Stimulated activated CD4-positive, alpha-beta T cell treated with anti-CD3 and anti-CD28 coated beads, Interleukin-12 subunit alpha, Interleukin-12 subunit beta, amount 100 ng/mL, for 48 hours (primary cell): Measurements from ENCODE around the gene TARS3.

Experiments used
- DNase-seq, 3 donors: peaks; one replicate each; pipeline ENCODE4 v3.0.0-alpha.2; 2020; ENCODE audit warnings: low read depth in 2 of 3, low spot score in 1 of 3

The TARS3 gene

GRCh38 chr15:101702077-101702476 is 22.2 kb downstream of the TARS3 start:
- DNase-seq: no peak

DNA sequence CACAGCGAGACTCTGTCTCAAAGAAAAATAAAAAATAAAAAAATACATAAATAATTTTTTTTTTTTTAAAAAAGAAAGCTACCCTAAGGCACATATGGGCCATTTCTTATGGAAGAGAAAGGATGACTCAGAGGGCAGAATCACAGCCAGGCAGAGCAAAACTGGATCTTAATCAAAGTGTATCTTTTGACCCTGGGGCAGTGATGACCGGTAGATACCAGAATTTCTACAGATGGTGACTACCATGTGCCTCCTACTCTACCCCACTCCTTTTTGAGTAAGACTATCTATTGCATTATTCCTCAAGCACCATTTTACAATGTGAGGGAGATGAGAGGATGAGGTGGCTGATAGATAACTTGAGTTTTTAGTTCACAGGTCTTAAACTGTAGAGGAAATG is 26.0 kb downstream of the TARS3 start:
- no peak for DNase-seq

DNA sequence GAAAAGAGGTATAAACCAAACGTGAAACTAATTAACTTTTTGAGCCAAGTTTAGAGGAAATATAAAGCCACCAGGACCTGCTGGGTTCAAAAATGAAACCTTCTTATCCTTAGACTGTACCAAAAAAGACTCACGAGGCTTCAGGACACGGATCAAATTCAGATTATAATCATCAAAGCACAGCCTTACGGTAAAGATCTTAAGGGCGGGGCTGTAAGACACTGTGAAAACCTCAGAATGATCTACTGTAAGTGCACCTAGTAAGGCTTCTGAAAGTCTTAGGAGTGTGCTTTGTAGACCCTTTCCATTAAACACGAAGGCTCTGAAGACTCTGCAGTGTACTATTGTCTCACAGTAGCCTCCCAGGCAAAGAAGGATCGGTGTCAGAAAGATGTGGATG is 26.8 kb downstream of the TARS3 start:
- no peak for DNase-seq

DNA sequence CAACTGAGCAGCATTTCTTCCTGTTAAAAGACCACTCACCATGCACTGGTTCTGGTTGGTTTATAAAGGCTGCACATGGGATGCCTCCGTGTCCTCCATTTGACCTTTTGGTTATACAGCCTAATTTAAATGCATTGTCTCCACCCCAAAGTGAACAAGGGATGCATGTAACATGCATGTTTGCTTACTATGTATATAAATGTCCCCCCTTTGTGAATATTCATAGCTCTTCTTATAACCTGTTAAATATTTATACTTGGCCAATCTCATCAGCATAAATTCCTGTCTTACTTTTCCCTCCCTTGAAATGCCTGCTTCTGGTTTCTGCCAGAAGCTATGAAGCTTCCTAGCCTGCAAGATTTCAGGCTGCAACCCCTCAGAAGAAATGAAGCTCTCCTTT is 27.4 kb downstream of the TARS3 start:
- DNase-seq: no peak

DNA sequence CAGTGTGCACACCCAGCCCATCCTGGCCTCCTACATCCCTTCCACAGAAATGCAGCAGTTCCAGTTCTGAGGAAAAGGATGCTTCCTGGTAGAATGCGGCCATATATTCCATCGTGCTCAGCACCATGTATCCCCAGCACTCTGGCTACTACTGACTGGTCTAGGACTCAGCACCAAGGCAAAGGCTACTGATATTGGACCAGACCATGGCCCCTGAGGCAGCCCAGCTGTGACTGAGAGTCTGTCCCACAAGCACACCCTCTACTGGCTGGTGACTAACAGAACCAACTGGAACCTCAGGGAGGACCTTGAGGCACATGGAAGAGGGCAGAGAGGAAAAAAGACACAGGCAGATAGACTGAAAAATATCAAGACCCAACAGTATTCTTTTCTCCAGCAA is 30.0 kb downstream of the TARS3 start:
- DNase-seq: no peak

DNA sequence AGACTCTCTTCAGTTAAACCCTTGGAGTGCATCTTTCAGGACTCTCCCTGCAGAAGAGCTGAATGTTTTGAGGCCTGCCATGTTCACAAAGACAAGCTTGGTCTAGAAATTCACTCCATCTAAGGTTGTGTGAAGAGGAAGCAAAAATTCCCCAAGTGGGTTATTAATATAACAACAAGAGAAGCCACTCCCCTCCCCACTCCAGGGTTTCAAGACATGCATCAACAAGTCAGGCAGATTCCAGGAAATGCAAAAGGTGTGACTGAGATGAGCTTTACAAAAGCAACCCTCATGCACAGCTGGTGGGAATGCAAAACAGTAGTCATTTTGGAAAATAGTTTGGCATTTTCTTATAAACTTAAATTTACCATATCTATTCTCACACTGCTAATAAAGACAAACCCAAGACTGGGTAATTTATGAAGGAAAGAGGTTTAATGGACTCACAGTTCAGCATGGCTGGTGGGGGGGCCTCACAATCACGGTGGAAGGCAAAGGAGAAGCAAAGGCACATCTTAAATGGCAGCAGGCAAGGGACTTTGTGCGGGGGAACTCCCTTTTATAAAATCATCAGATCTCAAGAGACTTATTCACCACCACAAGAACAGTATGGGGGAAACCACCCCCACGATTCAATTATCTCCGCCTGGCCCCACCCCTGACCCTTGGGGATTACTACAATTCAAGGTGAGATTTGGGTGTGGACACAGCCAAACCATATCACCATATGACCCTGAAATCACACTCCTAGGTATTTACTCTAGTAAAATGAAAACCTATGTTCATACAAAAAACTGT is 31.3 kb downstream of the TARS3 start:
- DNase-seq: no peak

DNA sequence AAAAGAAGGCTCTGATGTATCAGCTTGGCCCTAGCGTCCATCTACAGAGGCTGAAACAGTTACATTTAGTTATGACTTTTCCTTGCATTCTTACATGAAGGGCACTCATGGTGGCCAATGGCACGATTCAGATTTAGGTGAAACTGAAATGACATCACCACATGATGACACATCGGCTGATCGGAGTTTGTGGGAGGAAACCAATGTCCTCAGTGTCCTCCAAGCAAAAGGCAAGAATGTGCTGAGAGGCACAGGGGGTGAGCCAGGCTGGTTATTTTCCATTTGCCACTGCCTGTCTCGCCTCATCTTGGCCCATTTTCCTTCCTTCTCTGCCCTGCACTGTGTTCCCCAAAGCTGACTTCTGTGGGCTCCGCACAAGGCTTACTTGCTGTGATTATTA is 34.4 kb downstream of the TARS3 start:
- no peak for DNase-seq

DNA sequence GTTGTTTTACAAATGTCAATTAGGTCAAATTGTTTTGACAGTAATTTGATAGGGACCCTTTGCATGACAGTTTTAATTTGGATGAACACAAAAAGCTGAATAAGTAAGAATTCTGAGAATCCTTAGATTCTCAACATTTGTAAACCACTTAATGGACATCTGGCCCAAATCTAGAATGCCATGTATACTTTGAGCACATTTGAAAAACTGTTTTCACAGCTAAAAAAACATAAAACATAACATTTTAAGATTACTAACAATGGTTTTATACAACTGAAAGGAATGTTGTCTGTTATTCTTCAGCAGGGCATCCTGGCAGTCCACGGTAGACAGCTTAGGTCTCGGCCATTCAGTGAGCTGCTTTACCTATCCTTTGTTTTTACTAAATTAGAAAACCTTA is 37.6 kb downstream of the TARS3 start:
- DNase-seq: no peak

- DNase-seq: no peak
Observed at GRCh38 chr15:101684877-101685276, 39.4 kb downstream of the TARS3 start.

DNA sequence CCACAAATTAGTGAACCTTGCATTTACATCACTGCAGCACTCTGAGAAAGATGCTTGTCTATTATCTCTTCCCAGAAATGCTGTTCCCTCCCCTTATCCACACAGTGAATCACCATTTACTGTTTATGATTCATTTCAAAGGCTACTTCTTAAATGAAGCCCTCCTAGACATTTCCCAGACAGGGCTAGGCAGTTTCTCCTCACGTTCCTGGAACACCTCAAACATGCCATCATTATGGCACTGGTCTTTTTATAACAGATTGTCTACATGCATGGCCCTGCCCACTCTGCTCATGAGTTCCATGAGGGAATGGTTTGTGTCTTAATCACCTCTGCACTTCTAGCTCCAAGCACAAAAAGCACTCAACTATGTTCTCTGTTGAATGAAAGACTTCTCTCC is 39.9 kb downstream of the TARS3 start:
- DNase-seq: no peak

GRCh38 chr15:101679806-101680205 is 44.5 kb downstream of the TARS3 start:
- DNase-seq: no peak

DNA sequence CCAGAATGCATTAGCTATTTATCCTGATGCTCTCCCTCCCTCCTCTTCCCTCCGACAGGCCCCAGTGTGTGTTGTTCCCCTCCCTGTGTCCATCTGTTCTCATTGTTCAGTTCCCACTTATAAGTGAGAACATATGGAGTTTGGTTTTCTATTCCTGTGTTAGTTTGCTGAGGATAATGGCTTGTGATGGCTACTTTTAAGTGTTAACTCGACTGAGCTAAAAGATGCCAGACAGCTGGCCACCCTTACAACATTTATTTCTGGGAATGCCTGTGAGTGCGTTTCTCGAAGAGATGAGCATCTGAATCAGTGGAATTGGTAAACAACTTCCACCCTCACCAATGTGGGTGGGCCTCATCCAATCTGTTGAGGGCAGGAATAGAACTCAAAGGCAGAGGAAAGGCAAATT is 47.3 kb downstream of the TARS3 start:
- DNase-seq: no peak

- no peak for DNase-seq
Observed at GRCh38 chr15:101675796-101676582, 48.3 kb downstream of the TARS3 start.

GRCh38 chr15:101675015-101675414 is 49.3 kb downstream of the TARS3 start:
- DNase-seq: no peak

GRCh38 chr15:101672298-101672697 is 52.0 kb downstream of the TARS3 start:
- no peak for DNase-seq

DNA sequence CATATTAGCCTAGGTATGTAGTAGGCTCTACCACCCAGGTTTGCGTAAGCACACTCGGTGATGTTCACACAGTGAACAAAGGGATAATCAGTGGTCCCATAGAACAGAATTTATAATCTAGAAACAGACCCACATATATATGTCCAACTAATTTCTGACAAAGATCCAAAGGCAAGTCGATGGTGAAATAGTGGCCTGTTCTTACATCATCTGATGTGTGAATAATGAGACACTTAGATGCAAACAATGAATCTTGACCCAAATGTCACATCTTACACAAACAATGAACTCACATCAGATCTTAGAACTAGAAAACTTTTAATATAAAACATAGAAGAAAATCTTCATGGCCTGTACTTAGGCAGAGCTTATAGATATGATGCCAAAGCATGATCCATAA is 54.5 kb downstream of the TARS3 start:
- DNase-seq: no peak

GRCh38 chr15:101667881-101668280 is 56.4 kb downstream of the TARS3 start:
- DNase-seq: no peak

DNA sequence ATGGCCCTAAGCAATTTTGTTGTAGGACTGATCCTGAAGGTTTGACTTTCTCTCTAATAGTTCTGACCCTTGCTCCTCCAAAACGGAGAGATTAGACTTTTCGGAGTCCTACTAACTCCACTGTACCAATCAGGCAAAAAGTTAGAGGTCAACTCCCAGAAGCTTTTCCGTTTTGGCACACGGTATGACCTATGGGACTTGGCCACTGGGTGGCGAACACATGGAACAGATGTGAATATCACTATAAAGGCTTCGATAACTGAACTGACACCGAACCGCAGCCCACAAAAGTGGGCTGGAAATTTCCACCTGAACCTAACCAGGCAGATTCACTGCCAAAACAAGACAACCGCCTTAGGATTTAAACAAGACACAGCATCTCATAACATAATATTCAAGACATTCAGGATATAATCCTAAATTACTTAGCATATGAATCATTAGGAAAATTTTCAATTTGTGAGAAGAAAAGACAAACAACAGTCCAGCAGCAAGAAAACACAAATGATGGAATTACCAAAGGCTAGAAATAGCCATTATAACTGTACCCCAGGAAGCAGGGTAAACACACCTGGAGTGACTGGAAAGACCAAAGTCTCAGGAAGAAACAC is 59.9 kb downstream of the TARS3 start:
- no peak for DNase-seq

DNA sequence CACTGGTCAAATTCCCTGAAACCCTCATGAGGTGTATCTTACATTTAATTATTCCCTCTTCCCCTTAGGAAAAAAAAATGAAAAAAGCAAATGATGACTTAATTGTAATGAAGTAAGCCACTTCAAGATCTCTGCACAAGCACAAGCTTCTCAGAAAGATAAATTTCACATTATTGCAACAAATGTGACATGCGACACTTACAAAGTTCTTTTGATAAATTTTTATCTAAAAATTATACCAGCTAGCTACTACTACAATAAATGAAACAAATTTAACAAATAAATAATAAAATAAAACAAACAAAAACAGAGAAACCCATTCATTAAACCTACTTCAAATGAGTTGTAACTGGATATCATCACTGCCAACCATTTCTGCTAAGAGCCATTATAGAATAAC is 62.1 kb downstream of the TARS3 start:
- DNase-seq: no peak

DNA sequence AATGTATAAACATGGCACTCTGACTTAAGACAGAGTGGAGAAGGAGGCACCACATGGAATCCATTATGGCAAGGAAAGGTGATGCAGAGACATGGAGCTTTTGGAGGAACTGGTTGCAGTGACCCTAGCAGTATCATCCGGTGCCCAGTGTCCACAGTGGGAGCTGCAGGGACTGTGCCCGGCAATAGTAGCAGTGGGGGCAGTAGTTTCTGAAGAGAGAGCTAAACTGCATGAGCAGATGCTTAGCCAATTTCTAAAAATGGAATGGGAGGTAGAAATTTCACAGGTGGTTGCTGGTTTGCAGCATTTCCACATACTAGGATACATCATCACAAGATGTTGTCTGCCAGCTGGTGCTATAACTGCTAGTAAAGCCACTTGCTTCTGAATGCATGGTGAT is 64.3 kb downstream of the TARS3 start:
- no peak for DNase-seq

DNA sequence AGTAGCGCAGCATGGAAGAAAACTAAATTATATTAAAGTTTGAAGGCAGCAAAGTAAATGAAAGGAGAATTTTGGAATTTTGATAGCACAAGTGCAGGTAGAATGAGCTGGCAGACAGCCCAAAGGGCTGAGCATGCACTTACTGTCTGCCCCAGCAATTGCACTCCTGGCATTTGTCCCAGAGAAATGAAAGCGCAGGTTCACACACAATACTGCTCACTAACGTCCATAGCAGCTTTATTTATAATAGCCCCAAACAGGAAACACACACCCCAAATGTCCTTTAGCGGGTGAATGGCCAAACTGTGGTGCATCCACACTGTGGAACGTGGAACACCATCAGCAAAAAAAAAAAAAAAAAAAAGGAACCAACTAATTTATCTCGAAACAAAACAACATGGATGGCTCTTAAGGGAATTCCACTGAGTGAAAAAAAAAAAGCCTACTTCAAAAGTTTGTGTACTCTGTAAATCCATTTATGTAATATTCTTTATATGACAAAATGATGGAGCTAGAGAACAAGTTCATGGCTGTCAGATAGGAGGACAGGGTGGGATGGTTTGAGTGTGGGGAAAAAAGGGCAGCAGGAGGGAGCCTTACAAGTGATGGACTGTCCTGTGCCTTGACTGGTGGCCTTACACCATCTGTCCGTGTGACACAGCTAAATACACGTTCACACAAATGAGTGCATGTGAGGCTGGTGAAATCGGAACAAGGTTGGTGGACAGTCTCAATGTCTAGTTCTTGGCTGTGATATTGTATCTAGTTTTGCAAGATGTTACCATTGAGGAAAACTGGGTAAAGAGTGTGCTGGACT is 66.1 kb downstream of the TARS3 start:
- no peak for DNase-seq
